ENCODE data around the gene SUGCT. TPM values are rescaled to one million over a fixed set of nuclear protein-coding genes. Genes with fewer than 3 reads are reported as not detected.
"Not testable (repeated sequence)": the region's sequence is repeated elsewhere in the genome, so short reads cannot be mapped to it uniquely, and the experiment has no call there.

Gene SUGCT
- total RNA-seq, 1 donor from 2014 or later, result 4.4 TPM

GRCh38 chr7:40597517-40597916 is 462.7 kb downstream of the SUGCT start:
- no peak for TF ChIP-seq CTCF (conservative IDR thresholded peaks at IDR 0.05; ENCODE audit: low read depth, low read length)
- no peak overlapping the region for H3K4me3 ChIP-seq (ENCODE audit: low read depth, low read length)
- no peak for DNase-seq (ENCODE audit: low read depth)

GRCh38 chr7:40598915-40599314 is 464.1 kb downstream of the SUGCT start:
- H3K4me3 ChIP-seq (ENCODE audit: low read depth, low read length), result no peak overlapping the region
- no peak for TF ChIP-seq CTCF (conservative IDR thresholded peaks at IDR 0.05; ENCODE audit: low read depth, low read length)
- DNase-seq (ENCODE audit: low read depth), result no peak

GRCh38 chr7:40599836-40600235 is 465.0 kb downstream of the SUGCT start:
- no peak for TF ChIP-seq CTCF (conservative IDR thresholded peaks at IDR 0.05; ENCODE audit: low read depth, low read length)
- DNase-seq (ENCODE audit: low read depth), result no peak
- no peak overlapping the region for H3K4me3 ChIP-seq (ENCODE audit: low read depth, low read length)

GRCh38 chr7:40602351-40602750 is 467.5 kb downstream of the SUGCT start:
- not testable (repeated sequence) for DNase-seq (ENCODE audit: low read depth); H3K4me3 ChIP-seq (ENCODE audit: low read depth, low read length)

GRCh38 chr7:40604601-40605438 is 470.0 kb downstream of the SUGCT start:
- no peak overlapping the region for H3K4me3 ChIP-seq (ENCODE audit: low read depth, low read length)
- peak; percentile 90 for TF ChIP-seq CTCF (conservative IDR thresholded peaks at IDR 0.05; ENCODE audit: low read depth, low read length)
- DNase-seq (ENCODE audit: low read depth), result no peak

- H3K4me3 ChIP-seq (ENCODE audit: low read depth, low read length), result no peak overlapping the region
- DNase-seq (ENCODE audit: low read depth), result no peak
- no peak for TF ChIP-seq CTCF (conservative IDR thresholded peaks at IDR 0.05; ENCODE audit: low read depth, low read length)
These were observed 473.7 kb downstream of the SUGCT start for GRCh38 chr7:40608321-40609075.

GRCh38 chr7:40610461-40610860 is 475.7 kb downstream of the SUGCT start:
- no peak overlapping the region for H3K4me3 ChIP-seq (ENCODE audit: low read depth, low read length)
- no peak for DNase-seq (ENCODE audit: low read depth)
- no peak for TF ChIP-seq CTCF (conservative IDR thresholded peaks at IDR 0.05; ENCODE audit: low read depth, low read length)
